UCSD-AML1 (cell line): ENCODE data around the gene GLYATL2.

Source experiments
- DNase-seq: peaks from one replicate; lab custom pipeline; 2025; ENCODE audit not compliant: unreplicated experiment; lab: John Stamatoyannopoulos, UW

The GLYATL2 gene

GRCh38 chr11:58801302-58801701, 43.2 kb downstream of the GLYATL2 start:
- no peak for DNase-seq

GRCh38 chr11:58796333-58796732, 48.2 kb downstream of the GLYATL2 start:
- DNase-seq: no peak

- peak; percentile 18 for DNase-seq
Observed at GRCh38 chr11:58788355-58789023, 56.0 kb downstream of the GLYATL2 start.

DNA sequence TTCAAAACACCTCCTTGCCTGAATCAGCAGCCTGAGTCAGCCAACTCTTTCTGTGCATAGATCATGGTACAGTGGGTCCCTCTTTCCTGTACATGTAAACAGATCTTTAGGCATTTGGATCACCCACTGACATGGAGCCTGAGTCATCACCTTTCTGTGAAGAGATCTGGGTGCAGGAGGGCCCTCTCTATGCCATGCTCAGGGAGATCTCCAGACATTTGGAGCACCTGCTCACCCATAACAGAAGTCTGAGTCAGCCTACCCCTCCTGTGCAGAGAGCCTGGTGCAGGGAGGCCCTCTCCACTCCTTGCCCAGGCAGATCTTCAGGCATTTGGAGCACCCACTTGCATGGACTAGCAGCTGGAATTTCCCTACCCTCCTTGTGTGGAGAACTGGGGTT, 56.6 kb downstream of the GLYATL2 start:
- no peak for DNase-seq

DNA sequence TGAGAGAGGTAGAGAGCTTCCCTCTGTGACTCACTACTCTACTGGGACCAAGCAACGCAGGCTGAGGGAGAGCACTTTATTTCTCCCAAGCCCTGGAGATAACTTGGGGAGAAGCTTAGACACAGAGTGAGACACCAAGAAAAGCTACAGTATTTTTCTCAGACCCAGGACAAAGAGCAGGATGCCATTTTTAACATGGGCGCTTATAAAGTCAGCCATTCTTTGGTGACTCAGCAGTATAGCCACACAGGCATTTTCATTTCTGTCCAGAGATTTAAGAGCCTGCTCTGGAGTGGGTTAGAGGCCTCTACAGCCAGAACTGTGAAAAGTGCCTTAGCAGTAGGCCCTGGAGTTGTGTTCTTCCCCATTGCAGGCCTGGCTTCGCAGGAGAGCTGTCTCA, 57.8 kb downstream of the GLYATL2 start:
- DNase-seq: no peak

DNA sequence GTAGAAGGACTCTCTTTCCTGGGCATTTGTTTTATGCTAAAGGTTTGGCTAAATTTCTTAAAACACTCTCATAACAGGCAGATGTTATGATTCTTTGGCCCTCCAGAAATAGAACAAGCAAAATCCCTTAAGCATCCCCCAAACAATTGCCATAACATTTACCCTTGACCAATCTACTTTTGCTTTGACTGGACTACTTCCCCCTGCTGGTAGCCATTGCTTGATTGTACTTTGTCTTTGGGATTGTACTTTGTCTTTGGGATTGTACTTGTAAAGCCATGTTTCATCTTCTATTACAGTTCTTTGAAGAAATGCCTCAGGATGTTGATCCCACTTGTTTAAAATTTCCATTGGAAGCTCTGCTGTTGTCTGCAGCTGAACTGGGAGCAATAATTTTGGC, 59.5 kb downstream of the GLYATL2 start:
- DNase-seq: no peak
